NCI-H2107 treated with DMSO at 0.1 percent for 48 hours (cell line): Measurements from ENCODE around the gene TNFSF13.

Experiments used
- DNase-seq: peaks from one replicate; lab custom pipeline; 2025; ENCODE audit not compliant: unreplicated experiment; lab: John Stamatoyannopoulos, UW

TNFSF13 gene

GRCh38 chr17:7551396-7551795 is 7.2 kb upstream of the TNFSF13 start:
- DNase-seq = no peak

DNA sequence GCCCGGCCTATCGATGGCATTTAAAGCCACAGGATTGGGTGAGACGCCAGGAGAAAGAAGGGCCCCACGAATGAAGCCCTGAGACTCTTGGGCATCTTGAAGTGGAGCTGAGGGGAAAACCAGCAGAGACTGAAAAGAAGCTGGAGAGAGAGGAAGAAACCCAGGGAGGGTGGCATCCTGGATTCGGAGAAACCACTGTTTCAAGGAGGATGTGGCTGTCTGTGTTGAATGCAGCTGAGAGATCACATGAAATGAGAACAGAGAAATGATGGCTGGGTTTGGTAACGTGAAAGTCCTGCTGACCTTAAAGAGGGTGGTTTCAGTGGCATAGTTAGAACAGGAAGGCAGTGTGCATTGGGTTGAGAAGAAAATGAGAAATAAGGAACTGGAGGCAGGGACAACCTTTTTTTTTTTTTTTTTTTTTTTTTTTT is 5.9 kb upstream of the TNFSF13 start:
- no peak for DNase-seq

GRCh38 chr17:7553356-7553755 is 5.2 kb upstream of the TNFSF13 start:
- DNase-seq = no peak

DNA sequence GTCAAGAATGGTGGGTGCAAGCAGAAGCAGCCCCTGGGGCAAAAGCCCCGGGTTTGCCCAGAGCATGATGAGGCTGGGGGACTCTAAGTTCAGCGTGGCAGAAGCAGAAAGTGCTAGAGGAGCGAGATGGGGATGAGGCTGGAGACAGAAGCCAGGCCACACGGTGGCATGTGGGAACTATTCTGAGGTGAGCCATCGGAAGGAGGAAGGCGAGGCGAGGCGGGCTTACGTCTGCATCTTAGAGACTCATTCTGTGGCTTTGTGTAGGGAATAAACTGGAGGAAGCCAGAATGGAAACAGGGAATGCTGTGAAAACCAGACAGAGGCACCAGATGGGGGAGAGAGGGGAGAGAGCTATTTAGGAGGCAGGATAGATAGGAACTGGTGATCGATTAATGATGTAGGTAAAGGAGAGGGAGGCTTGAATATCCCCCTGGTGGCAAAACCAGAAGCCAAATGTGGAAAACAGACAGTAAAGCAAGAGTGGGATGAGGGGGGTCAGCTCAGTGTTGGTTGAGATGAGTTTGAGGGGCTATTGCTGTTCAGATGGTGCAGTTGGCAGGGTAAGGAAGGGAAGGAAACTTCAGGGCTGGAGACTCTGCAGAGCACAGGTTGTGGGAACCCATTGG is 3.1 kb upstream of the TNFSF13 start:
- DNase-seq = no peak

DNA sequence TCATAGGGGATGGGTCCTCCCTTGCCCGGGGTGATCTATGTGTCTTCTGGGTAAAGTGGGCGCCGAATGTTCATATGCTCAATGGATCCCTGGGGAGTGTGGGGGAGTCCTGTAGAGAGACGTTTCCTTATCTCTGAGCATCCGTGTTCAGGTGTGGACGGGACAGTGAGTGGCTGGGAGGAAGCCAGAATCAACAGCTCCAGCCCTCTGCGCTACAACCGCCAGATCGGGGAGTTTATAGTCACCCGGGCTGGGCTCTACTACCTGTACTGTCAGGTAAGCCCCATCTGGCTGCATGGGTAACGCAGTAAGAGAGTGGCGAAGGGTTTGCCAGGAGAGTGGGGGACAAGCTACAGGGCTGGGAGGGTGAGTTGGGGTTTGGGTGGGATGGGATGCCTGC is 1.9 kb upstream of the TNFSF13 start:
- no peak for DNase-seq

DNA sequence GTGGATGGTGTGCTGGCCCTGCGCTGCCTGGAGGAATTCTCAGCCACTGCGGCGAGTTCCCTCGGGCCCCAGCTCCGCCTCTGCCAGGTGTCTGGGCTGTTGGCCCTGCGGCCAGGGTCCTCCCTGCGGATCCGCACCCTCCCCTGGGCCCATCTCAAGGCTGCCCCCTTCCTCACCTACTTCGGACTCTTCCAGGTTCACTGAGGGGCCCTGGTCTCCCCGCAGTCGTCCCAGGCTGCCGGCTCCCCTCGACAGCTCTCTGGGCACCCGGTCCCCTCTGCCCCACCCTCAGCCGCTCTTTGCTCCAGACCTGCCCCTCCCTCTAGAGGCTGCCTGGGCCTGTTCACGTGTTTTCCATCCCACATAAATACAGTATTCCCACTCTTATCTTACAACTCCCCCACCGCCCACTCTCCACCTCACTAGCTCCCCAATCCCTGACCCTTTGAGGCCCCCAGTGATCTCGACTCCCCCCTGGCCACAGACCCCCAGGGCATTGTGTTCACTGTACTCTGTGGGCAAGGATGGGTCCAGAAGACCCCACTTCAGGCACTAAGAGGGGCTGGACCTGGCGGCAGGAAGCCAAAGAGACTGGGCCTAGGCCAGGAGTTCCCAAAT is 1.3 kb upstream of the TNFSF13 start:
- DNase-seq = no peak

DNA sequence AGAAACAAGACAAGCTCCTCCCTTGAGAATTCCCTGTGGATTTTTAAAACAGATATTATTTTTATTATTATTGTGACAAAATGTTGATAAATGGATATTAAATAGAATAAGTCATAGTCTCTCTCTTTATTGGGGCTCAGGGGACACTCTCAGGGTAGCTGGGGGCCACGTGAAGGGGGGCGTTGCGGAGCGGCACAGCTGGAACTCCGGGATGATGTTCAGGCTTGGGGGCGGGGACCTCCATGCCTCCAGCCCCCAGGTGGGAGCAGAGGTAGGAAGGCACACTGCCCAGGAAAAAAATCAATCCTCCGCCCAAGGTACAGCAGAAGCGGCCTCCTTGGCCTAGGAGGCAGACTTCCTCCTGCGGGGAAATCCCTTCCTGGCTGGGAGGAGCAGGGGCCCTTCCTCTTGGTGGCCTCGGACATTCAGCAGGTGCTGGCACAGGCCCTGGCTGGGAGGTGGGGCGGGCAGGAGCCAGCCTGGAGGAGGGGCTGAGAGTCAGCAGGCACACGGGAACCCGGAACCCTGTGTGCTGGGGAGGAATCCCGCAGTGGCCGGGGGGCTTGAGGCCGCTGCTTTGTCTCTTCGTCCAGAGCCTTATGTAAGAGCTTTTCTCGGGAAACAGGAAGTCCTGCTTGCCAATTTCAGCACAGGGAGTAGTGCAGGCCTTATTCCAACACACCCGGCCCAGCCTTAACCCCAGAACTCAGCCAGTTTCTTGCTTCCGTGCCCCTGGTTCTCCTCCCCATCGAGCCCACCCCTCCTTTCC is 591 bp upstream of the TNFSF13 start:
- DNase-seq = no peak

- DNase-seq = no peak
Observed at GRCh38 chr17:7559320-7560171, 996 bp downstream of the TNFSF13 start.

GRCh38 chr17:7560172-7561027 is 1.9 kb downstream of the TNFSF13 start:
- no peak for DNase-seq

DNA sequence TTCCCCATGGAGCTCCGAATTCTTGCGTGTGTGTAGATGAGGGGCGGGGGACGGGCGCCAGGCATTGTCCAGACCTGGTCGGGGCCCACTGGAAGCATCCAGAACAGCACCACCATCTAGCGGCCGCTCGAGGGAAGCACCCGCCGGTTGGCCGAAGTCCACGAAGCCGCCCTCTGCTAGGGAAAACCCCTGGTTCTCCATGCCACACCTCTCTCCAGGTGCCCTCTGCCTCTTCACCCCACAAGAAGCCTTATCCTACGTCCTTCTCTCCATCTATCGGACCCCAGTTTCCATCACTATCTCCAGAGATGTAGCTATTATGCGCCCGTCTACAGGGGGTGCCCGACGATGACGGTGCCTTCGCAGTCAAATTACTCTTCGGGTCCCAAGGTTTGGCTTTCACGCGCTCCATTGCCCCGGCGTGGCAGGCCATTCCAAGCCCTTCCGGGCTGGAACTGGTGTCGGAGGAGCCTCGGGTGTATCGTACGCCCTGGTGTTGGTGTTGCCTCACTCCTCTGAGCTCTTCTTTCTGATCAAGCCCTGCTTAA is 2.6 kb downstream of the TNFSF13 start:
- peak; percentile 59 for DNase-seq

- DNase-seq = no peak
Observed at GRCh38 chr17:7561589-7562207, 3.1 kb downstream of the TNFSF13 start, which contains the start of gene SENP3. Gene SENP3, plus strand, starts transcription at chr17:7561919. Its CDS starts 1,158 bp downstream, at chr17:7563077.

DNA sequence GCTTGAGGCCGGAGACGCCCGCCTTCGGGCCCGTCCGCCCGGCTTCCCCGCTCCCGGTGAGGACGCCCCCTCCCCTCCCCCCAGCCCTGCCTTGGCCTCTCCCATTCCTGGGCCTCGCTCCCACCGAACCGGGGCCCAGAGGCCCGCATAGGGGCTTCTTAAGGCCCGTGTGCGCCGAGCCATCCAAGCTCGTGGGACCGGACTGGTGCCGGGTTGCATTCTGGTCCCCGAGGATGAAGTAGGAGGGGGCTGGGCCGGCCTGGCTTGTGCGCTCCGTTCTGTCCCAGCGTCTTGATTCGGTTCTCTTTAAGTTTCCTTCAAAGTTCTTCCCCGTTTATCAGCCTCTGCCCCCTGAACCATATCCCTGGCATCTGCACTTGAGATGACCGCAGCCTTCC is 3.7 kb downstream of the TNFSF13 start:
- DNase-seq = no peak

DNA sequence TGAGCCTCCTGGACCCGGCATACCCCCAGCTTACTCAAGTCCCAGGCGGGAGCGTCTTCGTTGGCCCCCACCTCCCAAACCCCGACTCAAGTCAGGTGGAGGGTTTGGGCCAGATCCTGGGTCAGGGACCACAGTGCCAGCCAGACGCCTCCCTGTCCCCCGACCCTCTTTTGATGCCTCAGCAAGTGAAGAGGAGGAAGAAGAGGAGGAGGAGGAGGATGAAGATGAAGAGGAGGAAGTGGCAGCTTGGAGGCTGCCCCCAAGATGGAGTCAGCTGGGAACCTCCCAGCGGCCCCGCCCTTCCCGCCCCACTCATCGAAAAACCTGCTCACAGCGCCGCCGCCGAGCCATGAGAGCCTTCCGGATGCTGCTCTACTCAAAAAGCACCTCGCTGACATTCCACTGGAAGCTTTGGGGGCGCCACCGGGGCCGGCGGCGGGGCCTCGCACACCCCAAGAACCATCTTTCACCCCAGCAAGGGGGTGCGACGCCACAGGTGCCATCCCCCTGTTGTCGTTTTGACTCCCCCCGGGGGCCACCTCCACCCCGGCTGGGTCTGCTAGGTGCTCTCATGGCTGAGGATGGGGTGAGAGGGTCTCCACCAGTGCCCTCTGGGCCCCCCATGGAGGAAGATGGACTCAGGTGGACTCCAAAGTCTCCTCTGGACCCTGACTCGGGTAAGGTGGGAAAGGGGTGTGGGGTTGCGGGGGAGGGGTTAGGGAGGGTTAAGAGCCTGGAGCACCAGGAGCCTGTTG is 4.7 kb downstream of the TNFSF13 start:
- no peak for DNase-seq

- no peak for DNase-seq
Observed at GRCh38 chr17:7569571-7569970, 11.0 kb downstream of the TNFSF13 start.

DNA sequence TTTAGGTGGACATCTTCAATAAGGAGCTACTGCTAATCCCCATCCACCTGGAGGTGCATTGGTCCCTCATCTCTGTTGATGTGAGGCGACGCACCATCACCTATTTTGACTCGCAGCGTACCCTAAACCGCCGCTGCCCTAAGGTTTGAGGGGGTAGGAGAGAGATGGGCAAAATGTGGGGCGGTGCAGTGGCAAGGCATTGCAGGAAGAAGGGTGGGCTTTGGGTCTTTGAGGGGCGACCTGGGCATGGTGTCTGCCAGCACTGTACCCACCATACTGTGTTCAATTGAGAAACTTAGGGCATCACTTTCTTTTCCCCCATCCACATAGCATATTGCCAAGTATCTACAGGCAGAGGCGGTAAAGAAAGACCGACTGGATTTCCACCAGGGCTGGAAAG is 11.8 kb downstream of the TNFSF13 start:
- no peak for DNase-seq

DNA sequence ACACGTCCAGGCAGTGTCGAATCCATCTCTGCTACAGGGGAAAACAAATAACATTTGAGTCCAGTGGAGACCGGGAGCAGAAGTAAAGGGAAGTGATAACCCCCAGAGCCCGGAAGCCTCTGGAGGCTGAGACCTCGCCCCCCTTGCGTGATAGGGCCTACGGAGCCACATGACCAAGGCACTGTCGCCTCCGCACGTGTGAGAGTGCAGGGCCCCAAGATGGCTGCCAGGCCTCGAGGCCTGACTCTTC is 13.7 kb downstream of the TNFSF13 start:
- DNase-seq = no peak

- peak; percentile 76 for DNase-seq
Observed at GRCh38 chr17:7572588-7573323, 14.2 kb downstream of the TNFSF13 start.

GRCh38 chr17:7573324-7574080 is 15.0 kb downstream of the TNFSF13 start:
- DNase-seq = no peak
